HepG2 (cell line): Measurements from ENCODE around the gene HECTD4. TPM values are rescaled to one million over a fixed set of nuclear protein-coding genes. Genes with fewer than 3 reads are reported as not detected.

ENCODE experiments used
- ELF1 ChIP-seq: sonication (generic); formaldehyde crosslinking; IDR thresholded peaks from 2 replicates; pipeline ENCODE4 v1.4.0; 2020; ENCODE audit warnings: missing genetic modification reagents
- FOXM1 ChIP-seq: sonication (generic); formaldehyde crosslinking; IDR thresholded peaks from 2 replicates; pipeline ENCODE4 v1.5.0; 2020; ENCODE audit warnings: missing genetic modification reagents
- HNF4G ChIP-seq, 2 experiments: sonication (generic) in 1 of 2; formaldehyde crosslinking in 1 of 2; IDR thresholded peaks; 2 replicates each; pipeline versions ENCODE4 v1.4.0 to v1.6.1; 2011 to 2020; ENCODE audit warnings: borderline replicate concordance in 2 of 2, low read depth in 2 of 2, mild to moderate bottlenecking in 2 of 2, low read length in 1 of 2, missing genetic modification reagents in 1 of 2, moderate library complexity in 1 of 2
- HOMEZ ChIP-seq: IDR thresholded peaks from 2 replicates; pipeline ENCODE4 v1.6.1; 2016; ENCODE audit warnings: low read depth
- HOXD1 ChIP-seq: sonication (generic); formaldehyde crosslinking; IDR thresholded peaks from 2 replicates; pipeline ENCODE4 v1.5.0; 2020; ENCODE audit warnings: missing genetic modification reagents
- JUND ChIP-seq: sonication (generic); formaldehyde crosslinking; IDR thresholded peaks from 2 replicates; pipeline ENCODE4 v1.8.0; 2022; ENCODE audit warnings: mild to moderate bottlenecking, missing genetic modification reagents
- KDM1A ChIP-seq: IDR thresholded peaks from 2 replicates; pipeline ENCODE4 v1.6.1; 2016; ENCODE audit warnings: missing compliant biosample characterization
- MEF2D ChIP-seq: sonication (generic); formaldehyde crosslinking; IDR thresholded peaks from 2 replicates; pipeline ENCODE4 v1.5.1; 2020; ENCODE audit warnings: mild to moderate bottlenecking, missing genetic modification reagents
- NFIC ChIP-seq: IDR thresholded peaks from 2 replicates; pipeline ENCODE4 v1.6.1; 2012; ENCODE audit warnings: mild to moderate bottlenecking, low read length, inconsistent platforms
- NFKBIZ ChIP-seq: IDR thresholded peaks from 2 replicates; pipeline ENCODE4 v1.6.1; 2018; ENCODE audit warnings: missing genetic modification reagents, missing compliant biosample characterization
- NFYB ChIP-seq: sonication (generic); formaldehyde crosslinking; IDR thresholded peaks from 2 replicates; pipeline ENCODE4 v1.4.0; 2020; ENCODE audit warnings: missing genetic modification reagents
- RFX1 ChIP-seq: fragments of 450-650 bp; IDR thresholded peaks from 2 replicates; pipeline ENCODE4 v1.6.1; 2017
- RFX5 ChIP-seq: IDR thresholded peaks from 2 replicates; pipeline ENCODE4 v1.6.1; 2011; ENCODE audit warnings: low read depth, low read length, improper control_type of control experiment
- SIN3B ChIP-seq: fragments of 150-350 bp; IDR thresholded peaks from 2 replicates; pipeline ENCODE4 v1.6.1; 2014; ENCODE audit warnings: low read length
- SNAPC2 ChIP-seq: sonication (generic); formaldehyde crosslinking; IDR thresholded peaks from 2 replicates; pipeline ENCODE4 v1.8.1; 2022; ENCODE audit warnings: mild to moderate bottlenecking, missing genetic modification reagents
- STAT5B ChIP-seq: sonication (generic); formaldehyde crosslinking; IDR thresholded peaks from 2 replicates; pipeline ENCODE4 v1.4.0; 2020; ENCODE audit warnings: missing genetic modification reagents
- TEAD2 ChIP-seq: sonication (generic); formaldehyde crosslinking; IDR thresholded peaks from 2 replicates; pipeline ENCODE4 v1.9.0; 2021; ENCODE audit warnings: missing genetic modification reagents
- TFDP2 ChIP-seq: sonication (generic); formaldehyde crosslinking; IDR thresholded peaks from 2 replicates; pipeline ENCODE4 v1.4.0; 2020; ENCODE audit warnings: missing genetic modification reagents
- ZBTB26 ChIP-seq: IDR thresholded peaks from 2 replicates; pipeline ENCODE4 v1.6.1; 2016; ENCODE audit warnings: missing compliant biosample characterization, missing genetic modification reagents, borderline replicate concordance
- ZIK1 ChIP-seq: sonication (generic); formaldehyde crosslinking; IDR thresholded peaks from 2 replicates; pipeline ENCODE4 v1.5.0; 2020; ENCODE audit warnings: mild to moderate bottlenecking, low read depth, missing genetic modification reagents, borderline replicate concordance
- ZNF10 ChIP-seq: sonication (generic); formaldehyde crosslinking; IDR thresholded peaks from 2 replicates; pipeline ENCODE4 v1.4.0; 2020; ENCODE audit warnings: mild to moderate bottlenecking, low read depth, missing genetic modification reagents, borderline replicate concordance
- ZNF781 ChIP-seq: sonication (generic); formaldehyde crosslinking; IDR thresholded peaks from 2 replicates; pipeline ENCODE4 v1.5.1; 2020; ENCODE audit warnings: borderline replicate concordance, mild to moderate bottlenecking, missing genetic modification reagents; ENCODE audit errors: not compliant biosample characterization
- polyA plus RNA-seq, 8 experiments: library from polyadenylated mRNA; depleted of rRNA in 3 of 8; stranded (reverse) in 7 of 8; unstranded in 1 of 8; fragments of >200 nt; fragmentation: Illumina TruSeq in 4 of 8; extraction: Trizol in 4 of 8; gene quantifications; 2 replicates each; pipeline versions ENCODE4 v1.2.1 to v1.2.3, GENCODE V29; 2011 to 2016; ENCODE audit warnings: low read depth in 4 of 8, missing spikeins in 1 of 8, mixed read lengths in 1 of 8; ENCODE audit not compliant: insufficient read depth in 1 of 8
- total RNA-seq, 5 experiments: library from RNA; depleted of rRNA; stranded (reverse); fragments of >200 nt; fragmentation: Illumina TruSeq; extraction: Trizol; gene quantifications; 2 replicates each; pipeline ENCODE4 v1.2.3, GENCODE V29; 2016; ENCODE audit warnings: low read depth in 1 of 5
- TF ChIP-seq, protein P1 (sequence below): sonication (generic); formaldehyde crosslinking; IDR thresholded peaks from 2 replicates; pipeline ENCODE4 v1.8.1; 2023; ENCODE audit warnings: mild to moderate bottlenecking, inconsistent platforms, moderate library complexity, missing genetic modification reagents, borderline replicate concordance
- TF ChIP-seq, protein P2 (sequence below): sonication (generic); formaldehyde crosslinking; IDR thresholded peaks from 2 replicates; pipeline ENCODE4 v1.8.0; 2022; ENCODE audit warnings: missing genetic modification reagents, mild to moderate bottlenecking, inconsistent platforms, borderline replicate concordance

Gene HECTD4
- total and polyA plus RNA-seq, 2 of the 13 experiments (the other 11 are each of a cell fraction or from before 2014, with no cell fraction given): 9.0 to 11.4 TPM

GRCh38 chr12:112409064-112409905, 27.1 kb upstream of the HECTD4 start, which contains the start of gene RPL6 (continued):
- TF ChIP-seq HOMEZ (peak; percentile 56; the same call in 1 of the 2 replicates), RFX1 (no peak), TFDP2 (CRISPR knock-in tag) (no peak), JUND (CRISPR knock-in tag) (peak; percentile 66), NFYB (CRISPR knock-in tag) (no peak; the same call in 1 of the 2 replicates), ZNF781 (peak; percentile 63), ZBTB26 (CRISPR knock-in tag) (no peak), HNF4G (IDR thresholded peaks at IDR 0.05; ENCODE audit: borderline replicate concordance, low read depth, low read length) (no peak), HNF4G (CRISPR knock-in tag; IDR thresholded peaks at IDR 0.05; ENCODE audit: borderline replicate concordance, low read depth) (no peak), STAT5B (CRISPR knock-in tag) (no peak), HOXD1 (CRISPR knock-in tag) (peak; percentile 68; the same call in 1 of the 2 replicates), RFX5 (no peak), SNAPC2 (CRISPR knock-in tag) (no peak; the same call in 1 of the 2 replicates), SIN3B (no peak), NFIC (peak; percentile 60; the same call in 1 of the 2 replicates), NFKBIZ (CRISPR knock-in tag) (peak; percentile 50), ZIK1 (CRISPR knock-in tag) (peak; percentile 52; the same call in 1 of the 2 replicates), ELF1 (peak; percentile 94), FOXM1 (CRISPR knock-in tag) (no peak), ZNF10 (CRISPR knock-in tag) (no peak), MEF2D (CRISPR knock-in tag) (peak; percentile 63; the same call in 1 of the 2 replicates), TEAD2 (CRISPR knock-in tag) (no peak), KDM1A (CRISPR knock-in tag) (peak; percentile 92)
- TF ChIP-seq, protein P1, sequence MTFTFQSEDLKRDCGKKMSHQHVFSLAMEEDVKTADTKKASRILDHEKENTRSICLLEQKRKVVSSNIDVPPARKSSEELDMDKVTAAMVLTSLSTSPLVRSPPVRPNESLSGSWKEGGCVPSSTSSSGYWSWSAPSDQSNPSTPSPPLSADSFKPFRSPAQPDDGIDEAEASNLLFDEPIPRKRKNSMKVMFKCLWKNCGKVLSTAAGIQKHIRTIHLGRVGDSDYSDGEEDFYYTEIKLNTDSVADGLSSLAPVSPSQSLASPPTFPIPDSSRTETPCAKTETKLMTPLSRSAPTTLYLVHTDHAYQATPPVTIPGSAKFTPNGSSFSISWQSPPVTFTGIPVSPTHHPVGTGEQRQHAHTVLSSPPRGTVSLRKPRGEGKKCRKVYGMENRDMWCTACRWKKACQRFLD: peak; percentile 76; the same call in 1 of the 2 replicates
- TF ChIP-seq, protein P2, sequence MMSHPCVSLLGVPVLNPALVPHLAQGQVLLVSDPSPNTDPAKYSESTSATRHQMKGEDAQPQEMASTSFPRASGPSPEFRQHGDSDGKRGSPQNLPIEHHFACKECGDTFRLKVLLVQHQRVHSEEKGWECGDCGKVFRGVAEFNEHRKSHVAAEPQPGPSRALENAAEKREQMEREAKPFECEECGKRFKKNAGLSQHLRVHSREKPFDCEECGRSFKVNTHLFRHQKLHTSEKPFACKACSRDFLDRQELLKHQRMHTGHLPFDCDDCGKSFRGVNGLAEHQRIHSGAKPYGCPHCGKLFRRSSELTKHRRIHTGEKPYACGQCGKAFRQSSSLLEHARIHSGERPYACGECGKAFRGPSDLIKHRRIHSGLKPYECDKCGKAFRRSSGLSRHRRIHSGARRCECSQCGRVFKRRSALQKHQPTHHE (CRISPR knock-in tag): peak; percentile 76
